Hindlimb muscle (tissue), 1 donor: ENCODE results near the gene NRG3. TPM values are rescaled to one million over a fixed set of nuclear protein-coding genes. Genes with fewer than 3 reads are reported as not detected.
"Not testable (repeated sequence)": the region's sequence is repeated elsewhere in the genome, so short reads cannot be mapped to it uniquely, and the experiment has no call there.

Source experiments
- DNase-seq: peaks from one replicate; pipeline ENCODE4 v3.0.0-alpha.2; 2013
- polyA plus RNA-seq: library from polyadenylated mRNA; unstranded; fragments of 120-200 nt; gene quantifications from one replicate; pipeline ENCODE4 v1.2.1, GENCODE V29; 2013; ENCODE audit not compliant: insufficient read length

The NRG3 gene
- polyA plus RNA-seq, 1 donor: 0.19 TPM

DNA sequence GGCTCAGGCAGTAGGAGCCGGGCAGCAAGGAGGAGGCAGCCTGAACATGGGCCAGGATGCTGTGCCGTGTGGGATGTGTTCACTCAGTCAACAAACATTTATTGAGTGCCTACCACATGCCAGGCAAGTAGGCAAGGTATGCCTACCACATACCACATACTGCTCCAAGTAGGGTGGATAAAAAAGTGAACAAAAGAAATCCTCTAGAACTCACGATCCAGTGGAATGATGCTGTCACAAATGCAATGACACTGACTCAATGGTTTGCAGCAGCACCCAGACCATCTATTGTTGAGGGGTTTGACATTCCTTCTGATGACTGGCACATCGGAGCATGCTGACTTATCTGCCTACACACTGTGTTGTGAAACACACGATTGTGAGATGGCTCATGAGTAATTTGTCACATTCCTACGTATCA, 413.5 kb downstream of the NRG3 start:
- no peak for DNase-seq

DNA sequence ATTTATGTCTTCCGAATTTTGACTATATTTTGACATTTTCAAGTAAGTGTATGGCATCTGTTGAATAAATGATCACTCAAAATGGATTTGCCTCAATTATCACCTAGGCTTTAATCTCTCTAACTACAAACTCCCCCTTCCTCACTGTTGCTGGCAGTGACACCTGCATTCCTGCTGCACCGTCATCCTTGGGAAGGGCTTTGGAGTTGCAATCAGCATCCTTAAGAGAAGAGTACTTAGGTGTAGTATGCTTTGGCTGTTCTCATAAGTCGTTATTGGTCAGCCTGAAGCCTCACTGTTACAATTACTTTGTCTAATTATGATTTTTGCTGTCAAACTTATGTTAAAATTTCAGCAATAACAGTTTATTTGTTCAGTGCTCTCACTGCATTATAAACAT, 415.0 kb downstream of the NRG3 start:
- no peak for DNase-seq

DNA sequence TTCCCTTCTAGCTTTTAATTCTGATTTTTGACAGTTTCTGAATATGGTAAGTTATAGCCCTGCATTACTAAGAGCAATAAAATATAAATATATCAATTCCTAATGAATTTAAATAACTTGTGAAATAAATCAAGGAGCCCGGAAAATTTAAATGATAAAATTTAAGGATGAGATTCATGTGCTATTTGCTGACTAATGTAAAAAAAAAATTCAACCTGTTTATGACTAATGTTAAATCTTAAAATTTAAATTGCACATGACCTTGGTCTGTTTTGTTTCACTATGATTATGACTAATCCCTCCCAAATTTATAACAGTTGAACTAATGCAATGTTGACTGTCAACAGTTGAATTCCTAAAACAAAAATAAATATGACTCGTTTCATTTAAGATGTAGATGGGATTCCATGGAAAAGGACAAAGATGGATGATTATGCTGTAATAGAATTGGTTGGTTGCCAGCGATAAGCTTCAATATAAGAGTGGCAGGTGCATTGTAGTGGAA, 419.9 kb downstream of the NRG3 start:
- DNase-seq: no peak

DNA sequence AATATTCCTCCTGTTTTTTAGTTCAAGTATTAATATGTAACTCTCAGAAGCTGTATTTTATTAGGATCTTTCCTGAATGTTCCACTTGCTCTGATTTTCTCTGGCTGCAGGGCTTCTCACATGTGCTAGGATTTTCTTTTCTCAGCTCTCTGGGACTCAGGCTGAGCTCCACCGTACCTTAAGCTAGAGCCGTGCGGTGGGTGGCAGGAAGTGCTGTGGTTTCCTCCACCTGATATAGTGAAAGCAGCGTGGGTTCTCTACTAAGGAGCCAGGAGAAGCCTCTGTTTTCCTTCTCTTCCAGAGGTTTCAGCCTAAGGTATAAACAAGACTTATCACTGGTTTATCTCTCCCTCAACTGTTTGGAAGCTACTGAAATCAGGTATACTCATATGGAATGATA, 433.6 kb downstream of the NRG3 start:
- no peak for DNase-seq

DNA sequence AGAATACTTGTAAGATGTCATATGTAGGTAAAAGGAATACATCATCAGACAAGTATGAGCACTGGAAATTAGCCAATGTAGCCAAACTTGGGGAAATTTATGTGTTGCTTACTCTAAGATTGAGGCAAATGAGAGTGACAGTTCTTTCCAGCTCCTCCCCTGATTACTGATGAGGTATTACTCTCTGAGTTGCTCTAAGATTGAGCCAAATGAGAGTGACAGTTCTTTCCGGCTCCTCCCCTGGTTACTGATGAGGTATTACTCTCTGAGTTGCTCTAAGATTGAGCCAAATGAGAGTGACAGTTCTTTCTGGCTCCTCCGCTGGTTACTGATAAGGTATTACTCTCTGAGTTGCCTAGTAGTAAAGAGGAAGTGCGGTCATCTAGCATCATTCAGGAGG, 435.8 kb downstream of the NRG3 start:
- no peak for DNase-seq

DNA sequence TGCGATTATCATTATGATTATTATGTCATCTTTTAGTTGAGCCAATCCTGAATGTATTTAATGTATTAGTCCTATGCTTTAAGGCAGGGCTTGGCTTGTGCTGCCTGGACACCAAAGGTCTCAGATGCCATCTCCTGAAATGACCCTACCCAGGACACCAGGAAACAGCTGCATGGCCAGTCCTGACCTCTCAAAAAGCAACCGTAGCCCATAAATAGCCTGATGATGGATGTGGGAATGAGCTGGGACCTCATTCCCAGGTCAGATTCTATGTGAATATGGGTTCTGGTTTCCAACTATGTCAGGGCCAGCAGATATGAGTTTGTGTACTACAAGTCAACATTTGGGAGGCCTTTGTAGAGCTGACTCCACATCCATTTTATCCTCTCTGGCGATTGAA, 438.4 kb downstream of the NRG3 start:
- no peak for DNase-seq

DNA sequence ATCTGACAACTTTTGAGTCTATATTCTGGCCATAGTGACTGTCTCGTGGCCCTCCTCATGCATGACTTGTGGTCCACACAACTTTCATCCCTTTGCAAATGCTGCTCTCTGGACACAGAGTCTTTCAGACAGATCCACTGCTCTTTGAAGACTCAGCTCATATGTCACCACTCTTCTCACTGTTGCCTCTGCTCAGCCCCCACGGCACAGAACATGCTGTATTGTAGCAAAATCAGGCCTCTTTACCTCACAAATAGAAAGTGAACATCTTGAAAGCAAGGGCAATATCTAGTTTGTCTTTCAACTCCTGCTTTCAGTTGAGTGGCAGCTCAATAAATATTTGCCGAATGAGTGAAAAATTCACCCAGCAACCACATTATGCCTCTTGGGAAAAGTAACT, 443.5 kb downstream of the NRG3 start:
- DNase-seq: no peak

DNA sequence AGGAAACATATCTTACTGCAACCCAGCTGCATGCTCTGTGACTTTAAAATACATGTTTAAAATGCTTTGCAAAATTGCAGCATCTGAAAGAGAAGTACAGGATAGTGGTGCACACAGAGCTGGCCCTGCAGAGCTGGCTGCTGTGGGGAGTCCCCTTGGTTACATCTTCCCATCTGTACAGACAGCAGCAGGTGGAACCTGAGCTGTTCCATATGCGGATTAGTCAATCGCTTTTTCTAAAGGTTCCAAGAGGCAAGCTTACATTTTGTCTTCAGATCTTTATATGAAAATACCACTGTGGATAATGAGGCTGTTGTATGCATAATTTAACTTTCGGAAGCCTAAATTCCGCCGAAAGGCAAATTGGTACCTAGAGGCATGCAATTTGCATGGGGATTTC, 444.1 kb downstream of the NRG3 start:
- DNase-seq: peak; percentile 33

DNA sequence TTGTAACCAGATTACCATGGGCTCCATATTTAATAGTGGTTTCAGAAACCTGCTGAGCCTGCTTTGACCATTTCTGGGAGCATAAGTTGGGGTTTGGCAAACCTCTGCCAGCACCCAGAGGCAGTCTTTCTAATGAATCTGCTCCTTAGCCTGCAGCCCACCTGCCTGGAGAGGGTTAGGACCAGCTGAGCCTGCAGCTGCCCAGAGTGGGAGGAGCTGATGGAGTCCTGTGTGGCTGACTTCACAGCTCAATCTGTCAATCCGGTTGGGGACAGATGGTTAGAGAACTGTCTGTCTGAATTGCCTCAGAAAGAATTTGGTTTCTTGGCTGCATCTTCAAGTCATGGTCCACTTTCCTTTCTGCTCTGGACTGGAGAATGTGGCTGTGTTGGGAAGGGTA, 444.6 kb downstream of the NRG3 start:
- DNase-seq: peak; percentile 13

DNA sequence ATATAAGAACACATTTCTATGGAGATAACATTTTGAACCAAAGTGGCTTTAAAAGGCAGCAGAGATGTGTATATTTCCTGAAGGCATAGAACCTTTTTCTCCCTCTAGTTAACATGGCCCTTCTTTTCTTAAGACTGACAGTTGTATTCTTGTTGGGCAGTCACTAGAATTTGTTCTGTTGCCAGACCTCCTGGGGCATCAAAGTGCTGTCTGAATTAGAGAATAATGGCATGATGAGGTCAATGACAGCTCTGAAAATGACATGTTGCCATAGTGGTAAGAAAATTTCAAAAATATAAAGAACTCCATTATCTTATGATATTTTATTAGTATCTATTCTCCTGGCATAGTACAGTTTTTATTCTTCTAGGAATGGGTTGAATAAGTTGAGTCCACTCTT, 446.7 kb downstream of the NRG3 start:
- DNase-seq: no peak

DNA sequence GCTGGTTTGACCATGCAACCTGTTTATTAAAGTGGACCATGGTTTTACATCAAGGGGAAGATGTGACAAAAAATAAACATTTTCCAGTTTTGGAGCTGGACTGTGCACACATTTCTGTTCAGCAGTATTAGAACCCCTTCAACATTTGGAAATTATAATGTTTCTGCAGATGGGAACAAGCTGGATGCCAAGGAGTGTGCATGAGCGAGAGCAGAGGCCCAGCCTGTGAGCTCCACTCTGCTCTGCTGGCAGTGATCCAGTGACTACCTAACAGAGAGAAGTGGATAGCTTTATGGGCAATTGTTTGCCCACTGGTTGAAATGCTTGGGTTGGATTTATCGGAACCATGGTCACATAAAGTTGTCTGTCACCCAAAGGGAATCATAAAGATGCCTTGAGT, 456.7 kb downstream of the NRG3 start:
- DNase-seq: no peak

DNA sequence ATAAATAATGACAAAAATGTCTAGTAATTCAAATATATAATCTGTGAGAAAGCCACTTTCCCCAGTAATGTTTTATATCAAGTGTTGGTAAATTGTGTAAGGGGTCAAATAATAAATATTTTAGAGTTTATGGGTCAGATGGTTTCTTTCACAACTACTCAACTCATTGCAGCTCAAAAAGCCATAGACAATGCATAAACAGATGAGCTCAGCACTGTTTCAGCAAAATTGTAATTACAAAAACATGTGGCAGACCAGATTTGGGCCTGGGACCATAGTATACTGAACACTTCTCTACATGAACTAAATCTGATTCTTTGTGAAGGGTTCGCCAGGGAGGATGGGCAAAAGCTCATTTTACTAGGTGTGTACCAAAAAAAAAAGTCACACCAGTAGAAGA, 460.8 kb downstream of the NRG3 start:
- no peak for DNase-seq

DNA sequence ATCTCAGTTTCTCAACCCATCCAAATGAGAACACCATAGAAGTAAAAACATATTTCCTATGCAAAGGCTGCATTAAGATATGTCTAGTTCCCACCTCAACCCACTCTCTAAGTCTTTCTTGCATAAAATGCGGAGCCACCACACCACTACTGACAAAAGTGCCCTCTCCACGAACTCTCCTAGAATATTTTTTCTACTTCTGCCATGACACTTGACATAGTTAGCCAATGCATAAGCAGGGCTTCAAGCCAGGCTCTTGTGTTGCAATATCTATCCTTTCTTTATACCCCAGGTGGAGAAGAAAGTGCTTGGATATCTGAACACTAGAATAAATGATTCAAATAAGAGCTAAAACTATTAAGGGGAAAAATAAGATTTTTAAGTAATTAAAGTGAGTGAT, 465.2 kb downstream of the NRG3 start:
- DNase-seq: no peak

DNA sequence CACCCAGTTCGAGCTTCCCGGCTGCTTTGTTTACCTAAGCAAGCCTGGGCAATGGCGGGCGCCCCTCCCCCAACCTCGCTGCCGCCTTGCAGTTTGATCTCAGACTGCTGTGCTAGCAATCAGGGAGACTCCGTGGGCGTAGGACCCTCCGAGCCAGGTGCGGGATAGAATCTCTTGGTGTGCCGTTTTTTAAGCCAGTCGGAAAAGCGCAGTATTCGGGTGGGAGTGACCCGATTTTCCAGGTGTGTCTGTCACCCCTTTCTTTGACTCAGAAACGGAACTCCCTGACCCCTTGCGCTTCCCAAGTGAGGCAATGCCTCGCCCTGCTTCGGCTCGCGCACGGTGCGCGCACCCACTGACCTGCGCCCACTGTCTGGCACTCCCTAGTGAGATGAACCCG, 474.6 kb downstream of the NRG3 start:
- not testable (repeated sequence) for DNase-seq

DNA sequence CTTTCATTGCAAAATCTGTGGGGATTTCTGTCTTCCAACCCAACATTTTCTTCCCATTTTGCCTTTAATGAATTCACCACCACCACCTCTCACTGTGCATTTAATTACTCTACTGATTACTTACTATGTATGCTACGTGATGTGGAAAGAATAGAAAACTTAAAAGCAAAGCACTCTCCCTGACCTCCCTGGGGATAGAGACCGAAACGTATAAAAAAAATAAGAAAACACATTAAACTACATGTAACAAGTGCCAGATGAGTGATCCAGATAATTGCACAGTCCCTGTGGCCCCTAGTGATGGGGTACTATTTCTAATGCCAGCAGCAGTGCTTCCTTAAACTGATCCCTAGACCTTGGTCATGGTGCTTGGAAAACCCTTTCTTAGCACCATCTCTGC, 478.4 kb downstream of the NRG3 start:
- DNase-seq: no peak

DNA sequence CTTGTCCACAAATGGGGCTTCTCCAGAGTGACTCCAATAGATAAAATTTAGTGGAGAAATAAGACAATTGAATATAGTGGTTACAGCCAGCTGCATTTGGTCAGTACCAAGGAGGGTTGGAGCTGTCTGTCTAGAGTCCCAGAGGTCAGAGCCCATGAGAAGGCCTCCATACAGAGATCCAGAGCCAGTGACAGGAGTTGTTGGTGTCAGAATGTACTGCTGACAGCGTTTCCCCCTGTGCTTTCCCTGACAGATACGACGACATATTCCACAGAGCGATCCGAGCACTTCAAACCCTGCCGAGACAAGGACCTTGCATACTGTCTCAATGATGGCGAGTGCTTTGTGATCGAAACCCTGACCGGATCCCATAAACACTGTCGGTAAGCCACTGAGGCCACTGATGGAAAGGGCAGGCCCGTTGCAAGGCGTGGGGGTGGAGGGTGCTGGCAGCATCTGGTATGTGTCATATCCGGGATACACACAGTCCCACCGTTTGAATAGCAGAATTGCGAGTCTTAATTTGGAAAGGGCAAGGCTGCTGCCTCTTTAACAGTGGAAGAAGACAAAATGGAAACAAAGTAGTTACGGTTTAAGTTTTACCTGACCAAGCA, 483.6 kb downstream of the NRG3 start:
- no peak for DNase-seq

DNA sequence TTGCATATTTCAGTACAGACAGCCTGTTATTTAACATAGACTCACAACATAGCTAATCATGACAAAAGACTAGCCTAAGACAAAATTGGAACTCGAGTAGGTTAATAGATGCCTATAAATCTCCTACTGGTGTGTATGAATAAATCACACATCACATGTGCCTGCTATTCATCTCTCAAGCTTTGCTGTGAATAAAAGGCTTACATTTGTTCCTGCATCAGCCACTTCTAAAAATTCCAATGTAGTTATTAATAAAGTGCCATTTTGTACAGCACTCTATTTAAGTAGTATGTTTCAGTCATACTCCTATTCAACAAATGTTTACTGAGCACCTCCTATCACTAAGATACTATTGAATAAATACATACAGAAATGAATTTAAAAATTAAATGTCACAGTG, 486.3 kb downstream of the NRG3 start:
- DNase-seq: no peak

DNA sequence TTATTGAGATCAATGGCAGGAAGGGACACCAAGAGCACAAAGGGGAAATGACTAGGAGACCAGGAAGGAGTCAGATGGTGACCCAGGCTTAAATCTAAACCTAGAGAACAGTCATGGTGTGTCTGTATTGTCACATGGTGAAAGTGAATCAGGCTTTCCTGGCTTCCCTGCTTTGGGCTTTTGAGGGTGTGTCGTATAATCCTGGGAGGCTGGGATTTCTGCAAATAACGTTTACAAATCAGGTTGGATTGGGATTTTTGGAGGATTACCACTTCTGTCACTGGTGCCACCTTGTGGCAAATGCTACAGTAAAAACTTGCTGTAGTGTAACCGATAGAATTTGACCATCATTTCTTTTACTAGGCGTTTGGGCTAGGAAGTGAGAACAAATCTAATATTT, 502.6 kb downstream of the NRG3 start:
- no peak for DNase-seq

DNA sequence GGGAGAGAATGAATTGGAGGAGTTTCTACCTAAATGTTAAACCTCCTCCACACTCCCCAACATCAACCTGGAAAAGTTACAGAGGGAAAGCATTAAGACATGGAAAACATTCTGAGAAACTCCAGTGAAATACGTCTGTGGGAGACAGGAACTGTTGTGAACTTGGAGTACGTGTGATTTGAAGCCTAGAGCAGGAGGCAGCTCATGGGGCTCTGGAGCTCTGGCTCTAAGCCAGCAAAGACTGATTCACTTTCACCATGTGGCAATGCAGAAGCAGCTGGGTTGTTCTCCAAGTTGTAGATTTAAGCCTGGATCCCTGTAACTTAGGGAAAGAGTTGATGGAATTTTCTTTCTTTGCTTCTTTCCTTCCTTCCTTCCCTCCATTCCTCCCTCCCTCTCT, 503.2 kb downstream of the NRG3 start:
- DNase-seq: peak; percentile 14

DNA sequence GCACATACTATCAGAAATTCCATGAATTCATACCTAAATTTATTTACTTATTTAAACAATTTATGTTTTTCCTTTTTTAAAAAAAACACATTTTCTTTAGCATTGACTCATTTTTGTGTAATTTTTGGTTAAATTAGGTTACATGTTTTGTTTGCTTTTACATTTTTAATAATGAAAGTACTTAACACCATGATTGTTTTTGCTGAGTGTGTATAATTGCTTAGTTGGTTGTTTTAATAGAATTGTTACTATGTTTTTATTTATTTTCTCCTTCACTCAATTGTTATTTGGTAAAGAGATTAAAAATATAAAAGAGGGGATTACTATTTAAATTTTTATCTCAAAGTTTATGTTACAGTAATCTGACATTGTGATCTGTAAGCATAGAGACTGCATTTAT, 508.4 kb downstream of the NRG3 start:
- no peak for DNase-seq

DNA sequence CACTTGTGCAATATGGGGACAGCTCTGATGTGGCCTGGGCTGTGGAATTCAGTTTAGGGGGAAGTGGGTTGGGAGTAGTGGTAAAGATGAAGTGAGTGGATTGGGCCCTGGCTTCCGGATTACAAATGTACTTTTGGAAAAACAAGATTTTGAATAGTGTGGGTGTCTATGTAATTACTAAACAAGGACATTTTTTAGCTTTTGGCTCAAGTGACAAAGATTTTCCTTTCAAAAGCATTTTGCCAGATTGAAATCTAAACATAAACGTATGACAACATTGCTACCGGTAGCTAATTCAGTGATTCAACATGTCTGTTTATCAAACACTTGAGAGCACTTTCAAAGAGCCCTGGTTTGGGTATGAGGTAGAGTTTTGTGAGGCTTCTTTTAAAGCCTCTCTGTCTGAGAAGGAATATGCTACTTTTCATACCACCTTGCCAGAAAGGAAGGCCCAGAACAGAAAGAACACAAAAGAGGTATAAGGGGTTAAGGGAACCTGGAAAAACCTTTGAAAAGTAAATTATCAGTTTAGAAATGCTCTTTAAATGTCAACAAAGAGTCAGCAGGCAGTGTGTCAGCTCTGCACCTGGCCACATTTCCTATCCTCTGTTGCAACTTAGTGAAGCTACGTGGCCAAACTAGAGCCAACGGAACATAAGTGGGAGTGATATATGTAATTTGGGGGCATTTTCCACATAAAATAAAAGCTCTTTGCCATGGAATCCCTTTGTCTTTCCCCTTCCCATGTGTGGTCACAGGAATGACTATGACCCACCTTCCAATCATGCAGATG, 516.1 kb downstream of the NRG3 start:
- no peak for DNase-seq

DNA sequence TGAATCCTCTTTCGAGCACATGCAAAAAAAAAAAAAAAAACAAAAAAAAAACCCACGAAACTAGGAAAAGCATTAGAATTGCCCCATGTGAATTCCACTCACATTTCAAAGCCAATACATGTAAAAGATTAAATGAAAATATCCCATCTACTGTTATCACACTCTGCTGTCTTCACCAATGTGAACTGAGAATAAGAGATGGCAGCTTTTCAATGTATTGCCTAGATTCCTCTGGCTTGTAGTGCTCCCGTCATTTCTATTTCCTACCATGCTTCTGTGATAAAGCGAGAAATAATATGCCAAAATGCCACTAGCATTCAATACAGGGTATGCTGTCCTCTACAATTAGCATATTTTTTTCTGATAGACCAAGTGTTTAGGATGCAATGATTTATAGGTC, 517.0 kb downstream of the NRG3 start:
- DNase-seq: no peak

DNA sequence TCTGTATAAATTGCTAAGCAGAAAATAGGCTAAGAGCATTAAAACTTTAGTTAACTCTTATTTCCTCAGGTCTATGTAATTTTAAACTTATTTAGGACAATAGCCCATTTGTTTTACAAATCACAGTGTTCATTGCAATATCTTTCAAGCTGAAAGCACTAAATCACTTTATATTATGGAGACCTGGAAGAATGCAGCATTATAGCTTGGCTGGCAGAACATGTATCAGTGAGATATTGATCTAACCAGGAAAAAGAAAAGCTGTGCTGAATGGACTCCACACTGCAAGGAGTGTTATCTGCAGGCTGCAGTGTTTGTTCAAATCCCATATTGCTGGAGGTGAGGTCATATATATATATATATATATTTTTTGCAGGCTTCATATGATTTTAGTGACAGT, 517.5 kb downstream of the NRG3 start:
- no peak for DNase-seq

DNA sequence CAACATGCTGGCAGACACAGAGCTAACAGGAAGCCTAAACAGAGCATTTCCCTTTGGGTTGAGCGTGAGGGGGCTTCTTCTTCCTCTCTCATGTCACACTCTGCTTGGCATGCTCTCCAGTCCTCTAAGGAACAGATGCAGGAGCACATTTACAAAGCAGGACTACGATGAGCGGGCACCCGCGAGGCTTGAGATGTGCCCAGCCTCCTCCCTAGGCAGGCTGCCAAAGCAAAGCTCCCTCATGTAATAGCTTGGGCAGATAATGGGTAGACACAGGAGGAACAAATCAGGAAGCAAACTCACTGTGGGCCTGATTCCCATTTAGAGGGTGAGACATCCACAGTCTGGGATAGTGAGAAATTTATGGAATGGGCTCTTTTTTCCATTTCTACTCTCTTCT, 519.1 kb downstream of the NRG3 start:
- DNase-seq: no peak

DNA sequence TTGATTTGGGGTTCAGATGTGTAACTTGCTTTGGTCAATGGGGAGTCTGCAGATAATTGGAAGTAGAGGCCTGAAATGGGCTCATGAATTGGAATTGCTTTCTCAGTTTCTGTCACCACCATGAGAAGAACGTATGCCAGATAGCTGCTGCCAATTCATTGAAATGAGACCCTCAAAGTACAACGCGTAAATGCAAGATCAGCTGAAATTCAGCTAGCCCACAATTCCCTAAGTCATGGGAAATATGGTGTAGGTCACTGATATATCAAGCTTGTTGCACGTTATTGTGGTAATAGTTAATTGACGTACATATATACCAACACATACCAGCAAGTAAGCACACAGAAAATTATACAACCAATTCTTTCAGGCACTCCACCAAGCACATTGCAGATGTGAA, 520.0 kb downstream of the NRG3 start:
- DNase-seq: no peak
